Neural crest cell (in vitro differentiated cells): ENCODE data around the gene P2RX2. TPM values are rescaled to one million over a fixed set of nuclear protein-coding genes. Genes with fewer than 3 reads are reported as not detected.

Experiments used
- DNase-seq: peaks from one replicate; pipeline ENCODE4 v3.0.0; 2021; ENCODE audit warnings: low read depth, mixed read lengths, low spot score
- H3K27ac Mint-ChIP-seq: one replicate; pipeline ENCODE4 v1.8.0; 2021; ENCODE audit warnings: mild to moderate bottlenecking, mixed read lengths; ENCODE audit not compliant: unreplicated experiment
- H3K27me3 Mint-ChIP-seq: 2 replicates; pipeline ENCODE4 v1.8.0; 2021; ENCODE audit warnings: low read depth, mild to moderate bottlenecking, mixed read lengths
- H3K36me3 Mint-ChIP-seq: 2 replicates; pipeline ENCODE4 v1.8.0; 2021; ENCODE audit warnings: low read depth, mild to moderate bottlenecking, mixed read lengths
- H3K4me1 Mint-ChIP-seq: 2 replicates; pipeline ENCODE4 v1.8.0; 2021; ENCODE audit warnings: mixed read lengths
- H3K4me3 Mint-ChIP-seq: one replicate; pipeline ENCODE4 v1.8.0; 2021; ENCODE audit warnings: mild to moderate bottlenecking, mixed read lengths
- H3K9me3 Mint-ChIP-seq: 2 replicates; pipeline ENCODE4 v1.8.0; 2021; ENCODE audit warnings: mixed read lengths
- total RNA-seq: library from RNA; stranded (reverse); gene quantifications from 2 replicates; pipeline ENCODE4 v1.2.1, GENCODE V29; 2021
- TF ChIP-seq, protein P1 (sequence below): fragments of 200-600 bp; sonication (generic); conservative IDR thresholded peaks from 2 replicates; pipeline ENCODE4 v1.5.0; 2021; ENCODE audit warnings: antibody characterized with exemption, mild to moderate bottlenecking

Gene P2RX2
- total RNA-seq, 1 donor from 2014 or later = not detected

GRCh38 chr12:132604151-132604618 lies 14.4 kb upstream of the P2RX2 start:
- Mint-ChIP-seq H3K27me3 (peaks cover 26% of the 10 kb centered on the region), H3K9me3 (no peaks in the 10 kb centered on the region), H3K4me1 (peaks cover 49% of the 10 kb centered on the region), H3K4me3 (no peak overlapping the region), H3K36me3 (no peaks in the 10 kb centered on the region), H3K27ac (no peak overlapping the region)
- no peak for DNase-seq
- TF ChIP-seq, protein P1, sequence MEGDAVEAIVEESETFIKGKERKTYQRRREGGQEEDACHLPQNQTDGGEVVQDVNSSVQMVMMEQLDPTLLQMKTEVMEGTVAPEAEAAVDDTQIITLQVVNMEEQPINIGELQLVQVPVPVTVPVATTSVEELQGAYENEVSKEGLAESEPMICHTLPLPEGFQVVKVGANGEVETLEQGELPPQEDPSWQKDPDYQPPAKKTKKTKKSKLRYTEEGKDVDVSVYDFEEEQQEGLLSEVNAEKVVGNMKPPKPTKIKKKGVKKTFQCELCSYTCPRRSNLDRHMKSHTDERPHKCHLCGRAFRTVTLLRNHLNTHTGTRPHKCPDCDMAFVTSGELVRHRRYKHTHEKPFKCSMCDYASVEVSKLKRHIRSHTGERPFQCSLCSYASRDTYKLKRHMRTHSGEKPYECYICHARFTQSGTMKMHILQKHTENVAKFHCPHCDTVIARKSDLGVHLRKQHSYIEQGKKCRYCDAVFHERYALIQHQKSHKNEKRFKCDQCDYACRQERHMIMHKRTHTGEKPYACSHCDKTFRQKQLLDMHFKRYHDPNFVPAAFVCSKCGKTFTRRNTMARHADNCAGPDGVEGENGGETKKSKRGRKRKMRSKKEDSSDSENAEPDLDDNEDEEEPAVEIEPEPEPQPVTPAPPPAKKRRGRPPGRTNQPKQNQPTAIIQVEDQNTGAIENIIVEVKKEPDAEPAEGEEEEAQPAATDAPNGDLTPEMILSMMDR = no peak

- DNase-seq = no peak
- Mint-ChIP-seq H3K9me3 (no peaks in the 10 kb centered on the region), H3K36me3 (no peaks in the 10 kb centered on the region), H3K4me3 (no peak overlapping the region), H3K27ac (no peak overlapping the region), H3K27me3 (peaks cover 26% of the 10 kb centered on the region), H3K4me1 (peaks cover 51% of the 10 kb centered on the region)
- TF ChIP-seq, protein P1 = no peak
These were observed 13.7 kb upstream of the P2RX2 start for GRCh38 chr12:132604668-132605441.

DNA sequence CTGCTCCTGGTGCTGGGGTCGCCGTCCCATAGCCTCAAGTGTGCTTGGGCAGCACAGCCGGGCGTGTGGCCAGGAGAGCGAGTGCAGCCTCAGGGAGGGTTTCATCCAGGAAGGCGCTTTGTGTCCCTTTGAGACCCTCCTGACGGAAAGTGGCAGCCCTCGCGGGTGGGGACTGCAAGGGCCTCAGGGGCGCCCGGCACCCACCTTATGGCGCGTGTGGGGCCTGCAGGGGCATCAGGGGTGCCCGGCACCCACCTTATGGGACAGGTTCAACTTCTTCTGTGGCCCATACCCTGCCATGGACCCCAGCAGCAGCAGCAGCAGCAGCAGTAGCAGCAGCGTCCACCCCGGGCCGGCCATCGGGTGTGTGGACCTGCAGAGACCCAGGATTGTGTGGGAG lies 12.7 kb upstream of the P2RX2 start:
- H3K4me3 Mint-ChIP-seq = no peak overlapping the region
- no peak overlapping the region for H3K27ac Mint-ChIP-seq
- peaks cover 51% of the 10 kb centered on the region for H3K4me1 Mint-ChIP-seq
- H3K36me3 Mint-ChIP-seq = no peaks in the 10 kb centered on the region
- no peak for DNase-seq
- H3K27me3 Mint-ChIP-seq = peaks cover 27% of the 10 kb centered on the region
- TF ChIP-seq, protein P1 = no peak
- H3K9me3 Mint-ChIP-seq = no peaks in the 10 kb centered on the region

DNA sequence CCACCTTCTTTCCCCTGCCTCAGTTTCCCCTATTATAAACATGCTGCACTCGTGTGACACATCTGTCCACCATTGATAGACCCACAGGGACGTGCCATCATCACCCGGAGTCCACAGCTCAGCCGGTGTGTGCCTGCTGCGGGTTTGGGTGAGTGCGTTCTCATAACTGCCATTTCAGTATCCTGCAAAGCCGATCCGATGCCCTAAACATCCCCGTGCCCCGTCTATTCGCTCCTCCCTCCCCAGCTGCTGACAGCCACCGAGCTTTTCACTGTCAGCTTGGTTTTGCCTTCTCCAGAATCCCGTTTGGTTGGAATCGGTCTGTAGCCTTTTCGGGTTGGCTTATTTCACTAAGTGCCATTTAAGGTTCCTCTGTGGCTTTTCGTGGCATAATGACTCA lies 12.1 kb upstream of the P2RX2 start:
- Mint-ChIP-seq H3K4me1 (peaks cover 48% of the 10 kb centered on the region), H3K27me3 (peaks cover 30% of the 10 kb centered on the region), H3K9me3 (no peaks in the 10 kb centered on the region), H3K36me3 (no peaks in the 10 kb centered on the region), H3K27ac (no peak overlapping the region), H3K4me3 (no peak overlapping the region)
- TF ChIP-seq, protein P1 = no peak
- DNase-seq = no peak

DNA sequence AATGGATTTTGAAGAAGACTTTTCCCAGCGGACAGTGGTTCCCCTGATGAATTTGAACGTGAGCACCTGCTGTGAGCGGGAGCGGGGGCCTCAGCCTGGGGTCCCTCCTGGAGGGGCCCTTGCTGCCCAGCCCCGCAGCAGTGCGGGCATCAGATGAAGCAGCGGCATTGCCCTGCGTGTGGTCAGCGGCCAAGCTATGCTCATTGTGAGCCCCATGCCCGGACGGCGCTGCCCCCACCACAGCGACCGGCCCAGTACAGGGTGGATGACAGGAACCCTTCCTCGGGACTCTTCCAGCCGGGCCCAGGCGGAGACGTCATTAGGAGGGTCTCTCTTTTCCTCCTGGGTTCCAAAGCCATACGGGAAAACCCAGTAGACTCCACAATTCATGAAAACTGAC lies 11.6 kb upstream of the P2RX2 start:
- Mint-ChIP-seq H3K27ac (peak overlapping the region; percentile 43), H3K9me3 (no peaks in the 10 kb centered on the region), H3K27me3 (peaks cover 30% of the 10 kb centered on the region), H3K4me1 (peaks cover 48% of the 10 kb centered on the region), H3K36me3 (no peaks in the 10 kb centered on the region), H3K4me3 (peak overlapping the region; percentile 33)
- no peak for DNase-seq
- TF ChIP-seq, protein P1 = no peak
